NCI-H2227 treated with DMSO at 0.1 percent for 48 hours (cell line): Measurements from ENCODE around the gene TWF1.
"Not testable (repeated sequence)": the region's sequence is repeated elsewhere in the genome, so short reads cannot be mapped to it uniquely, and the experiment has no call there.

Experiments
- DNase-seq: peaks from one replicate; lab custom pipeline; 2025; lab: John Stamatoyannopoulos, UW

The TWF1 gene

GRCh38 chr12:43805149-43805859 lies 813 bp downstream of the TWF1 start:
- no peak for DNase-seq

DNA sequence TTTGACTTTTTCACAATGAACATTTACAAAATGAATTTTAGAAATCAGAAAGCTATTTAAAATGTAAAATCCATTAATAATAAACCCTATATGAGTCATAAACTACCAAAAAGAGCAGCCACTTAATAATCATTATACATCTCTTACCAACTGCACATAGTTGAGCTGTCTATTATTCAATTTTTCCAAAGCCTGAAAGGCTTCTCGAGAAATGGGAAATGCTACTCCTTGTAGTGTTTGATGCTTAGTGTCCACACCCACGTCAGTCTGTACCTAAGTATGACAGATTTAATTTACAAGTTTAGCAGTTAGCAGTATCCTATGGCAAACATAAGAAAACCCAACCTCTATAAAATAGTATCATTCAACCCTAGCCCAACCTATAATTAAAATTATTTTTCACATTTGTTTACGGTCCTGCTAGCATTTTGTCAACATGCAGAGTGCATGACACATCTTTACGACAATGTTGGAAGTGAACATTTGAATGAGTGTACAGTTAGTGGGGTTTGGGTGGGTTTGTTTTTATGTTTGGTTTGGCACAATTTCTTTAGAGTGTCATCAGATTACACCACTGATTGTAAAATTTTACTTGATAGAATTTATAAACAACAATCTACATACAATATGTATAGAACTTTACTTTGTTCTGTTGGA lies 8.4 kb downstream of the TWF1 start:
- no peak for DNase-seq

DNA sequence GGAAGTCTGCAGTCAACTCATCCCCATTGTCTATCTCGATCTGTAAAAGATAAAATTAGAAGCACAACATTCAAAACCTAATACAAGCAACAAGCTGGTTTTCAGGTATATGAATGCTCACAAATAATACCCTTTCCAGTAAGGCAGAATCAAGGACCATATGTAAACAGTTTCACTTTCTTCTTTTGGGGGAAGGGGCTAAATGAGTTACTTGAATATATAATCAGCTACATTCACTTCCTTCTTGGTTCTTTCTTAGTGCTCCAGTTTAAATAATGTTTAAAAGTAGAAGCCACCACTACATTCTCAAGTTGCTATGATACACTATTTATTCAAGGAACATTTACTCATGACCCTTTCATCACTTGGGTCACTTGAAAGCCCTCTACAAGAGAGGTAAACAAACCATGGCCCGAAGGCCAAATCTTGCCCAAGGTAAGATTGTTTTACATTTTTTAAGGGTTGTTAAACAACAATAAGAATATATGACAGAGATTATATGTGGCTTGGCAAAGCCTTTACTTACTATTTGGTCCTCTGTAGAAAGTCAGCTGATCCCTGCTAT lies 10.3 kb downstream of the TWF1 start:
- DNase-seq: no peak

DNA sequence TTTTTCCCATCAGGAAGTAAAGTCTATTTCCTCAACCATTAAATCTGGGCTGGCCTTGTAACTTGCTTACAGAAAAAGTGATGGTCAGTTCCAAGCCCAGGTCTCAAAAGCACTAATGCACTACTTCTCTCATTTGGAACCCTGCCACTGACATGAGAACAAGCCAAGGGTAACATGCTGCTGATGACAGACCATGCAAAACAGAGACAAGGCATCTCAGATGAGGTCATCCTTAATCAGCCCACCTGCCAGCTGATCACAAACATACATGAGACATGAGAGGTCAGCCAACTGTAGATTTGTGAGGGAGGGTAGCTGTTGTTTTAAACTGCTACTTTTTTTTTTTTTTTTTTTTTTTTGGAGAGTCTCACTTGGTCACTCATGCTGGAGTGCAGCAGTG lies 16.2 kb downstream of the TWF1 start:
- no peak for DNase-seq

DNA sequence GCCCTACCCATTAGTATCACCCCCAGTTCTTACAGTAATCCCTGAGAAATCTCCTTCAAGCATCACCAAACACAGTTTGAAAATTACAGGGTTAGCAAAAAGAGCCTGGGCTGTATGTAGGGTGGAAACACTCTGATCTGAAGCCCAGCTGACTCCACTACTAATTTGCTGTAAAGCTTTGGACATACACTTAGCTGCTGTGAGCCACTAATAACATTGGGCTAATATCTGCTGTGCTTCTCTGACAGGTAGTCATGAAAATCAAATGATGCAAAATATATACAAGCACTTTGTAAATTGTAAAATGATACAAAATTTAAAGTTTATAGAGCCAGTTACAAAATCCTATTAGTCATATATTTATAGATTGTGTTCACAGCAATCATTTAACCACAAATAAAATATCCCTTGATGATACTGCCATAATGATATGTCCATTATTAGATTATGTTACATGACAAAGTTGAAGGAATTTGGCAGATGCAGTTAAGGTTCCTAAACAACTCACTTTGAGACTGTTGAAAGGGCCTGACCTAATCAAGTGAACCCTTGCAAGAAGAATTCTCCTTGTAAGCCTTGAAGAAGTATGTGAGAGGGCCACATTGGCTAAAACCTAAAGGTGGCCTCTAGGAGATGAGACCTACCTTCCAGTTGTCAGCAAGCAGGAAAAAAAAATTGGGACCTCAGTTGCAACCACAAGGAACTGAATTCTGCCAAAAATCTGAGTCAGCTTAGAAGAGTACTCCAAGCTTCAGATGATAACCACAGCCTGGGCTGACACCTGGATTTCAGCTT lies 19.0 kb downstream of the TWF1 start:
- DNase-seq: peak; percentile 7

- DNase-seq: no peak
Observed at GRCh38 chr12:43776498-43776897, 29.6 kb downstream of the TWF1 start.

DNA sequence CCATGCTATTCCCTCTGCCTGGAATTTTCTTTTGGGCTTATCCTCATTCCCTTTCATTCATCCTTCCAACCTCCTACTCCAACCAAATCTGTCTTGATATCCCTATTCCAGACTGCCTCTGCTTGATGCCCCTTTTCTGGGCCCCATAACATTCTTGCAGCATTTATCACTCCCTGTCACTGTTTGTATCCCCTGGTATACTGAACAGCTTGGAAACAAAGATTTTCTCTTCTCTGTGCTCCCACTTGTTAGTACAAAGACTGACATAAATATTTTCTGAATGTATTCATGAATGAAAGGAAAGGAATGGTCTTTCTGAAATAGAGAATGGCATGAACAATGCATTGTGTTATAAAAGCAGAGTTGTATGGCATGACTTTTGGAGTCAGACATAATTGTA lies 39.8 kb downstream of the TWF1 start:
- DNase-seq: no peak

- no peak for DNase-seq
Observed at GRCh38 chr12:43764528-43764927, 41.6 kb downstream of the TWF1 start.

DNA sequence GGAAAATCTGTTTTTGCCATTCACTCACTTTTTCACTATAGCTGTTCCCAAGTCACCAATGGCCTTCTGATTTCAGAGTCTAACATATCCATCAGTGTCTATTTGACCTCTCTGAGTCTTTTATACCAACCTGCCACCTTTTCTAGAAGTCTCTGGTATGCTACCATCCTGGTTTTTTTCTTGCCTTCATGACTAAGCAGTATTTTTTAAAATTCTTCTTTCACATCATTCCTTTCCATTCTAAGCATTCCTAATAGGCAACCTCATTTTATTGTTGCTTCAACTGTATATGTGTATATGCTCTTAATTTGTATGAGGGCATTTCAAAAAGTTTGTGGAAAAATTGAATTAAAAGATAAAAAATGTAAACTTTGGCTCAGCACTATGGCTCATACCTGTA lies 42.3 kb downstream of the TWF1 start:
- DNase-seq: no peak

- no peak for DNase-seq
Observed at GRCh38 chr12:43762596-43762995, 43.5 kb downstream of the TWF1 start.

DNA sequence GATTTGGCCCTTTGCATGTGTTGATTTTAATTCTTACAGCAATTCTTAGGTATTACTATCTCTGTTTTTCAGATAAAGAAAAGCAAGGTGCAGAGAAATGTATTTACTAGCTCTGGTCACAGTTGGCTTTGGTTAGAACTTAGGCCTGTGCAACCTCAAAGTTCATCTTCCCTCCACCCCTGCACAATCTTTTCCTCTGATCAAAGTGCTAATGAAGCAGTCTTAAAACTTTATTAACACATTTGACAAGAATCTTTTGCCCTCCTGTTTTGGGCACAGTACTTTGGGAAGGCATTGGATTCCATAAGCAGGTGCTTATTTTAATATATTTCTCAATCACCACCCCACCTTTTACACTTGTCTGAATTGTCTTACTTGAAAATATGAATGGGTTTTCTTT lies 44.6 kb downstream of the TWF1 start:
- no peak for DNase-seq

- DNase-seq: no peak
Observed at GRCh38 chr12:43760396-43760795, 45.7 kb downstream of the TWF1 start.

DNA sequence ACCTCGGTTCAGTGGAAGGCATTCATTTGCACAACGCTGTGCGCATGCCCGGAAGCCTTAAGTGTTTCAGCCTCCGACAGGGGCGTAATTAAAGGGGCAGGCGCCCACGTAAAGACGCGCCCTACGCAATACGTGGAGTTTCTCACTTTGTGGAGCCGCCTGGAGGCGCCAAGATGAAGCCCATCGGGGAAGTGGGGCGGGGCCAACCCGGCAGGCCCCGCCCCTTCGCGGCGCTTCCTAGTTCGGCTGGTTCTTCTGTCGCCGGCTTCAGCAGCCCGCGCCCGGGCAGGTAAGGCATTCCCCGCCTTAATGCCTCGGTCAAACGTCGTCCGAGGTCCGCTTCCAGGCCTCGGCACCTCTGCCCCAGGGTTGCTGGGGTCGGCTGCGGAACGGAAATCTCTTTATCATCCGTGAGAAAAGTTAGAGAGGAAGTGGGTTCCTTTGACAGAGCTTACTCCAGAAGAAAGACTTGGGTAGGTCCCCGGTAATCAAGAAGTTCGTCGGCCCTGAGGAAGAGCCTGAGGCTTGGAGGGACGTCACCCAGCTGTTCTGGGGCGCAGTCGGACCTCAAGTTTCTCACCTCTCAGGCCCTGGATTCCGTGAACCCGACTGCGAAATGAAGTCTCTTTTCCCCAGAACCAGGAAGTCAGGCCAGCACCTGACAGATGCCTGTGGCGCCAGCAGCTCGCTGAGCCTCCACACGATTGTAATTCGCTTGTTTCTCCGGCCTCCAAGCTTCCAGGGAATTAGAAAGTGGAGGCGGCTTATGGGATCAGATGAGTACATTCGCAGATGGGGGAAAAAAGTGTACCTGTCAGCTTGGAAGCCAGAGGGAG lies 47.2 kb downstream of the TWF1 start, which contains the start of the genes IRAK4 and PUS7L:
Gene IRAK4 (plus strand): TSS at position 224 of the 836 bp plus-strand sequence. CDS start 9,161 bp downstream, outside the sequence.
Gene PUS7L (minus strand): TSS at position 63 of the 836 bp plus-strand sequence. CDS start 3,545 bp downstream, outside the sequence.
- peak; percentile 83 for DNase-seq

GRCh38 chr12:43758247-43758727 lies 47.8 kb downstream of the TWF1 start:
- peak; percentile 17 for DNase-seq

- no peak for DNase-seq
Observed at GRCh38 chr12:43754015-43754414, 52.1 kb downstream of the TWF1 start.

DNA sequence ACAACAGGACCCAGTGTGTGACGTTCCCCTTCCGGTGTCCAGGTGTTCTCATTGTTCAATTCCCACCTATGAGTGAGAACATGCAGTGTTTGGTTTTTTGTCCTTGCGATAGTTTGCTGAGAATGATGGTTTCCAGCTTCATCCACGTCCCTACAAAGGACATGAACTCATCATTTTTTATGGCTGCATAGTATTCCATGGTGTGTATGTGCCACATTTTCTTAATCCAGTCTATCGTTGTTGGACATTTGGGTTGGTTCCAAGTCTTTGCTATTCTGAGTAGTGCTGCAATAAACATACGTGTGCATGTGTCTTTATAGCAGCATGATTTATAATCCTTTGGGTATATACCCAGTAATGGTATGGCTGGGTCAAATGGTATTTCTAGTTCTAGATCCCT lies 54.8 kb downstream of the TWF1 start:
- not testable (repeated sequence) for DNase-seq

DNA sequence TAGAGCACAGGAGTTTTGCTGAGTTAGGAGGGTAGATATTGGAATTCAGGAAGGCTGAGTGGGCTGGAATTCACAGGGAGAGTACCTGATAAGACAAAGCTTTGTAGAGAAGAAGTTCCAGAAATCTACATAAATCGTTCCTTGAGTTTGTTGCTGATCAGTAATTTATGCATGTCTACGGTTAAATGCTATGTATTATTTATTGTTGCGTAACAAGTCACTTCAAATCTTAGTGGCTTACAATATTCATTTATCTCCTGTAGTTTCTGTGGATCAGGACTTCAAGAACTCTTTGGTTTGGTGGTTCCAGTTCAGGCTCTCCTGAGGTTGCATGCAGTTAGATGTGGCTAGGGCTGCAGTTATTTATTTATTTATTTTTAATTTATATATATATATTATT lies 55.3 kb downstream of the TWF1 start:
- DNase-seq: no peak

DNA sequence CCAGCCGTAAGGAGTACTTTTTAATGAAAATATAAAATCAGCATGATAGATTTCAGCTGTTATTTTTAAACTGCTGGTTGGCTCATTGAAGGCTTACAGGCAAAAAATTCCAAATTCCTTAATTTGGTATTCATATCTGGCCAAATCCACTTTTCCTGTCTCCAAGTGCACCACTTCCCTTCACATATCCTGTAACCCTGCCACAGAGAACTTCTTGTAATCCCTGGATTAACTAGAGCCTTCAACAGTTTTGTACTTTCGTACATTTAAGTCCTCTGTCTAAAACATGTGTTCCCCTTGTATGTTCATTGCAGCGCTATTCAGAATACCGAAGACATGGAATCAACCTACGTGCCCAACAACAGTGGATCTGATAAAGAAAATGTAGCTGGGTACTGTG lies 57.1 kb downstream of the TWF1 start:
- no peak for DNase-seq

DNA sequence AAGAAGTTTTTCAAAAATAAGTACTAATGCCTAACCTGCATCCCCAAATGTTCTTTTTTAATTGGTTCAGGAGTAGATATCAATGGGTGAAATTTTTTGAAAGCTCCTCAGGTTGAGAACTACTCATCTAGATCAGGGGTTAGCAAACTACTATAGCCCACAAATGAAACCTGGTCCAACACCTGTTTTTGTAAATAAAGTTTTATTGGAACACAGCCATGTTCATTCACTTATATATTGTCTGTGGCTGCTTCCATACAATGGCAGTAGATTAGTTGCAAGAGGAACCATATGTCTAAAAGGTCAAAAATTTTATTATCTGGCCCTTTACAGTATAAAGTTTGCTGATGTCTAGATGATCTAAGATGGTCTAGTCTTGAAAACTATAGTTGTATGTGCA lies 61.3 kb downstream of the TWF1 start:
- no peak for DNase-seq
